ENCODE data around the gene ITGA3. TPM values are rescaled to one million over a fixed set of nuclear protein-coding genes. Genes with fewer than 3 reads are reported as not detected.

The ITGA3 gene
- total RNA-seq, 1 experiment from 2014 or later = 392 TPM

DNA sequence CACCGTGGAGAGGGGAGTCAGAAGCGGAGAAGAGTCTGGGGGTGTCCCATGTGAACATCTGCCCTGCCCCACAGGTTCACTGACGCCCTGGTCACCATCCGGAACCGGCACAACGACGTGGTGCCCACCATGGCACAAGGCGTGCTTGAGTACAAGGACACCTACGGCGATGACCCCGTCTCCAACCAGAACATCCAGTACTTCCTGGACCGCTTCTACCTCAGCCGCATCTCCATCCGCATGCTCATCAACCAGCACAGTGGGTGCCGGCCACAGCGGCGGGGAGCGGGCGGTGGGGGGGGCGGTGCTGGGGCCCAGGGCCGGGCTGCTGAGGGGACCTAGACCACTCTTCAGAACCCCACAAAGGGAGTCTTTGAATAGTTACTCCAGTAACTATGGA, 49.9 kb downstream of the ITGA3 start:
- H3K4me3 ChIP-seq (replicated peaks in 1 of 2; ENCODE audit: low read depth in 1 of 2, low read length in 2 of 2) = no peak overlapping the region
- BruUV-seq (replicated peaks) = no TSS peak
- no peaks in the 10 kb centered on the region for H3K9me2 ChIP-seq (ENCODE audit: insufficient read depth)
- H2AFZ ChIP-seq (ENCODE audit: low read depth, low read length, poor library complexity, severe bottlenecking) = no peak overlapping the region
- ChIA-PET POLR2A (interaction anchor here (1.5 kb wide), 1 partner anchor 13 kb away, joined by 3 read pairs; no protein-coding TSS in a partner anchor), CTCF (no interaction called here), RAD21 (ENCODE audit: low non-redundant PET in 1 of 2, low total read pairs in 2 of 2, uncharacterized antibody in 2 of 2, unreplicated experiment in 2 of 2) (no interaction called here)
- H3K79me2 ChIP-seq (ENCODE audit: insufficient read depth, low read length) = no peaks in the 10 kb centered on the region
- DNase-seq (ENCODE audit: low read depth, low spot score) = no peak
- no peaks in the 10 kb centered on the region for H3K9me3 ChIP-seq (ENCODE audit: control insufficient read depth in 1 of 2, insufficient read depth in 1 of 2, low read depth in 1 of 2, low read length in 2 of 2)
- no peak overlapping the region for H3K27ac ChIP-seq (ENCODE audit: low read depth, low read length)
- H3K4me1 ChIP-seq (ENCODE audit: control insufficient read depth in 1 of 2, insufficient read depth in 2 of 2, low read length in 2 of 2) = peaks cover 22 to 30% of the 10 kb centered on the region in 2 experiments
- ATAC-seq = no peak
- H4K20me1 ChIP-seq (ENCODE audit: insufficient read depth) = no peaks in the 10 kb centered on the region
- H3K27me3 ChIP-seq (ENCODE audit: insufficient read depth, low read length) = no peaks in the 10 kb centered on the region
- peaks cover 0 to 5% of the 10 kb centered on the region in 2 experiments; a peak in 1 of 4 replicates for H3K36me3 ChIP-seq (ENCODE audit: control insufficient read depth in 1 of 2, insufficient read depth in 2 of 2, low read length in 2 of 2)
- intact Hi-C loops (cut with micrococcal nuclease) = no loop called here
- H3K9ac ChIP-seq (ENCODE audit: low read length) = no peak overlapping the region
- no peak for TF ChIP-seq ZBTB33 (IDR thresholded peaks at IDR 0.05; ENCODE audit: extremely low read depth, insufficient replicate concordance, low read length)
- no peak for TF ChIP-seq POLR2A (IDR thresholded peaks at IDR 0.05; ENCODE audit: borderline replicate concordance, extremely low read depth, insufficient read depth, insufficient read length)
- no peak for TF ChIP-seq SRF (IDR thresholded peaks at IDR 0.05; ENCODE audit: low read depth)
- no peak for TF ChIP-seq TCF7L2 (IDR thresholded peaks at IDR 0.05; ENCODE audit: borderline replicate concordance, extremely low read depth, insufficient read depth, insufficient read length)
- no peak for TF ChIP-seq RAD21 (IDR thresholded peaks at IDR 0.05; ENCODE audit: low read depth)
- no peak for TF ChIP-seq ELF1 (IDR thresholded peaks at IDR 0.05; ENCODE audit: borderline replicate concordance, low read depth)
- no peak for TF ChIP-seq POLR2AphosphoS5 (IDR thresholded peaks at IDR 0.05; ENCODE audit: low read depth, low read length)
- H3K4me2 ChIP-seq (ENCODE audit: low read length) = no peak overlapping the region
